Activated T-helper 1 cell treated with anti-CD3 and anti-CD28 coated beads, Interleukin-12 subunit alpha, Interleukin-12 subunit beta, Interleukin-2, Interleukin-4 antibody, amounts not matched to agents 30 ng/mL and 10 ng/mL and 1 ng/mL, durations not matched to agents 14 hours and 24 hours and 36 hours (primary cell): ENCODE data around the gene IGSF21. TPM values are rescaled to one million over a fixed set of nuclear protein-coding genes. Genes with fewer than 3 reads are reported as not detected.

Experiments
- DNase-seq: peaks from one replicate; pipeline ENCODE4 v3.0.0; 2021; ENCODE audit warnings: low spot score
- H3K27ac Mint-ChIP-seq: one replicate; pipeline ENCODE4 v1.8.0; 2021; ENCODE audit warnings: mild to moderate bottlenecking, mixed read lengths
- H3K27me3 Mint-ChIP-seq: one replicate; pipeline ENCODE4 v1.8.0; 2022; ENCODE audit warnings: mild to moderate bottlenecking, moderate library complexity, mixed read lengths; ENCODE audit not compliant: insufficient read depth
- H3K36me3 Mint-ChIP-seq: one replicate; pipeline ENCODE4 v1.8.0; 2021; ENCODE audit warnings: low read depth, mixed read lengths
- H3K4me1 Mint-ChIP-seq: one replicate; pipeline ENCODE4 v1.8.0; 2021; ENCODE audit warnings: low read depth, mixed read lengths
- H3K4me3 Mint-ChIP-seq: one replicate; pipeline ENCODE4 v1.8.0; 2021; ENCODE audit warnings: mild to moderate bottlenecking, moderate library complexity, mixed read lengths
- H3K9me3 Mint-ChIP-seq: one replicate; pipeline ENCODE4 v1.8.0; 2021; ENCODE audit warnings: mixed read lengths
- intact Hi-C: fragments of 100-400 bp; cut with micrococcal nuclease; formaldehyde crosslinking; loops from one replicate; pipeline ENCODE4 v1.15.1; 2024
- total RNA-seq: library from RNA; stranded (reverse); gene quantifications from 2 replicates; pipeline ENCODE4 v1.2.3, GENCODE V29; 2022

Gene IGSF21
- total RNA-seq, 1 donor from 2014 or later: not detected

DNA sequence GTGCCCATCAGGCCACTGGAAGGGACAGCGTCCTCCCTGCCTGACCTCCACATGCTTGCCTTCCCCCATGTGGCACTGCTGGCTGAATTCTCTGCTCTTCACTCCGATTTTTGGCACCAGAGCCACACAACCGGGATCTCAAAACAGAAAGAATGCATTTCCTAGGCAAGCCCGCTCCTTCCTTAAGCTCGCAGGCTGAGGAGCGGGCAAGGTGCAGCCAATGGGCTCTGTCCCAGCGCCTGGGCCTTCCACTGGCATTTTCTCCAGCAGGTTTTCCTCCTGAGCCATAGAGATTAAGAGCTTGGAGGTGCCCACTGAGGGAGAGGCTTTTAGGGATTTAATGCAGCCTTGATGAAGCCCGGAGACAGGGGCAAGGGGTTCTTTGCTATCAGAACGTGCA, 158.0 kb downstream of the IGSF21 start:
- H3K4me3 Mint-ChIP-seq: no peak overlapping the region
- H3K9me3 Mint-ChIP-seq: no peaks in the 10 kb centered on the region
- H3K27me3 Mint-ChIP-seq: no peaks in the 10 kb centered on the region
- no peaks in the 10 kb centered on the region for H3K4me1 Mint-ChIP-seq
- H3K27ac Mint-ChIP-seq: no peak overlapping the region
- H3K36me3 Mint-ChIP-seq: no peaks in the 10 kb centered on the region
- intact Hi-C loops: no loop called here
- DNase-seq: no peak

DNA sequence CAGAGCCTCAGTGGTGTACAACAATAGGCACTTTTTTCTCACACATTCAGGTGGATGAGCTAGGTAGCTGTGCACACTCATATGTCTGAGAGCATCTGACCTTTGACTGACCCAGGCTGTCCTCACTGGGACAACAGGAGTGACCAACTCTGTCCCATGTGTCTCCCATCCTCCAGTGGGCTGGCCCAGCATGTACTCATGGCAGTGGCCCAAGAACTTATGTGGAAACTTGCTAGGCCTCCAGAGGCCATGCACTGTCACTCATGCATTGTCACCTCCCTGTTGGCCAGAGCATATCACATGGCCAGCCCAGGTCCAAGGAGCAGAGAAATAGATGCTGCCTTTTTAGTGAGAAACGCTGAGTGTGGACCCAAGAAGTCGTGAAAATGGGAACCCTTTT, 158.8 kb downstream of the IGSF21 start:
- Mint-ChIP-seq H3K4me3 (no peak overlapping the region), H3K27ac (no peak overlapping the region), H3K27me3 (no peaks in the 10 kb centered on the region), H3K36me3 (no peaks in the 10 kb centered on the region), H3K4me1 (no peaks in the 10 kb centered on the region), H3K9me3 (no peaks in the 10 kb centered on the region)
- intact Hi-C loops: no loop called here
- DNase-seq: no peak

DNA sequence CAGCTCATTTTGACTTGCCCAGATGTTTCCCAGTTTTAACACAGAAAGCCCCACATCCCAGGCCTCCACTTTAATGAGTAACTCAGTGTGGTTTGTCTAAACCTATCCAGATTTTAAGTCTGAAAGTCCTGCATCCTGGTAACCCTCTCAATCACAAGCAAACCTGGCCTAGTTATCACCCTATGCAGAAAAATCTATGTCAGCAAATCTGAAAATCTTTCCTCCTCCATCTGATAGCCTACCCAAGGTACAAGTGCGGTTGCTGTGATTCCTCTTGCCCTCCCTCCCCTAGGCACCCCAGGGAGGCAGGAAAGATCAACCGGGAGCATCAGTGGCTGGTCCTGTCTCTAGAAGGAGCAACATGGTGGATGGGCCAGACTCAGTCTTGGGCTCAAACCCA, 163.7 kb downstream of the IGSF21 start:
- DNase-seq: no peak
- no peak overlapping the region for H3K4me3 Mint-ChIP-seq
- no peaks in the 10 kb centered on the region for H3K27me3 Mint-ChIP-seq
- H3K36me3 Mint-ChIP-seq: no peaks in the 10 kb centered on the region
- no peak overlapping the region for H3K27ac Mint-ChIP-seq
- intact Hi-C loops: no loop called here
- H3K9me3 Mint-ChIP-seq: no peaks in the 10 kb centered on the region
- H3K4me1 Mint-ChIP-seq: no peaks in the 10 kb centered on the region

- DNase-seq: no peak
- Mint-ChIP-seq H3K36me3 (no peaks in the 10 kb centered on the region), H3K9me3 (no peaks in the 10 kb centered on the region), H3K4me1 (no peaks in the 10 kb centered on the region), H3K4me3 (no peak overlapping the region), H3K27me3 (no peaks in the 10 kb centered on the region), H3K27ac (no peak overlapping the region)
- intact Hi-C loops: no loop called here
These were observed 171.3 kb downstream of the IGSF21 start for GRCh38 chr1:18278946-18279345.

DNA sequence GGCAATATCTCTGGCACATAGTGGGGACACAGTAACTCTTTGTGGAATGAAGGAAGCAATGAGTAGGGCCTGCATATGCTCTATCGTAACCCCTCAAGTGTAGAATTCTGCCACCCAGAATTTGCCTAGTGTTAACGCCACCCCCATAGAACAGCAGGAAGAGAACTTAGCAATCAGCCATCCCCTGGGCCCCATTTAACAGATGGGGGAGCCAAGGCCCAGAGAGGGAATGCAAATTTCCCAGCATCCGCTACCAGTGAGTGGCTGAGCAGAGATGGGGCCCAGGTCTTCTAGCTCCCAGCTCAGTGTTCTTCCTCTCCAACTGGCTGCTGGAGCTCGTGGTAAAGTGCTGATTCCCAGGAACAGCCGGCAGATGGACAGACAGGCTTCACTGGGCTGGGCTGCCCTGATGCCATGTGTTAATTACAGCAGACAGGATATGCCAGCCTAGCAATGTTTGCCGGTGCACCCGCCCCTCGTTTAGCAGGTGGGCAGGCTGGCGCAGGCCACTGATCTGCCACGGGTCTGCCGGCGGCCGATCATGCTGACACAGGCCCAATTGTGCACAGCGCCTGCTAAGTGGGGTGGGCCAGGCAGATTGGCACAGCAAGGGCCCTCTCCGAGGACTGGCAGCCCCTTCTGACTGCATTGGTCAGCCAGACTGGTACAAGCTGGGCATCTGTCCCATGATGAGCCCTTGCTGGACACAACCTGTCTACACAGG, 171.9 kb downstream of the IGSF21 start:
- Mint-ChIP-seq H3K4me3 (no peak overlapping the region), H3K36me3 (no peaks in the 10 kb centered on the region), H3K27ac (no peak overlapping the region), H3K27me3 (no peaks in the 10 kb centered on the region), H3K9me3 (no peaks in the 10 kb centered on the region), H3K4me1 (no peaks in the 10 kb centered on the region)
- DNase-seq: no peak
- intact Hi-C loops: no loop called here

DNA sequence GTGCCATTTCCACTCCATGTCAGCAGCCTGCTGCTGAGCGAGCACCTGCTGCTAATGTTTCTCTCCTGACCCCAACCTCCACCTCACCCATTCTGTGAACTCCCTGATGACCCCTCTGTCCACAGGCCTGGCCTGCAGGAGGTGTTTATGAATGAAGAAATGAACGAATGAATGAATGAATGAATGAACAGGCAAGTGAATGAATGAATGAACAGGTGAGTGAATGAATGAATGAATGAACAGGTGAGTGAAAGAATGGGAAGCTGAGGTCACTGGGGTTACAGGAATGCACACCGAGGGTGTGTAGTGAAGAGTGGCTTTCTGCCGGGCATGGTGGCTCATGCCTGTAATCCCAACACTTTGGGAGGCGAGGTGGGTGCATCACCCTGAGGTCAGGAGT, 173.4 kb downstream of the IGSF21 start:
- H3K27ac Mint-ChIP-seq: no peak overlapping the region
- DNase-seq: no peak
- intact Hi-C loops: no loop called here
- no peak overlapping the region for H3K4me3 Mint-ChIP-seq
- H3K36me3 Mint-ChIP-seq: no peaks in the 10 kb centered on the region
- no peaks in the 10 kb centered on the region for H3K27me3 Mint-ChIP-seq
- no peaks in the 10 kb centered on the region for H3K9me3 Mint-ChIP-seq
- H3K4me1 Mint-ChIP-seq: no peaks in the 10 kb centered on the region

DNA sequence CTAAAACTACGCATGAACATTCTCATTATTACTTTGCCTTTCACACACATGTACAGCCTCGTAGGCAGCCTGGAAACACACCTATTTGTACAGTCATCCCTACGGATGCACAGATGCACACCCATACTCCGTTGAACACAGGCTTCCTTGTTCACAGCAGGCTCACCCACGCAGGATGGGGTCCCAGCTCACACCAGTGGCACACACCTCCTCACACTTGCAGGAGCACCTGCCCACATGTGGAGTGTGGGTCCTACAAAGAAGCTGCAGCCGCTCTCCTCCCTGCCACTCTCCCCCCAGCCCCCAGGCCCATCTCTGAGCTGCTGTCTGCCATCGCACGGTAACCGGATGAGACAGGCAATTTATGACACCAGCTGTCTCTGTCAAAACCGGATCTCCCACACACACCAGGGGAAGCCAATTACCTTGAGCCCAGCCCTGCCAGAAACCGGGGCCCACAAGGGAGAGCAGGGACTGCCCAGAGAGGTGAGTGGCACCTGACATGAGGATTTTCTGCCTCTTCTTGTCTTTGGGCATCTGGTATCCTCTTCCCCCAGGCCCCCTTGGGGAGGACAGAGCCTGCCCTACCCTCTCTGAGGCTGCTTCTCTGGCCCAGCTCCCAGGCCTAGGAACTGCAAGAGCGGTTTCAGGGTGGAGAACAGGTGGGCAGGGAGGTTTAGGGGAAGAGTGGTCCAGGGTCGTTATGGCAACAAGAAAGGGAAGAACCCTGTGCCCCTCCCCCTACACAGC, 175.4 kb downstream of the IGSF21 start:
- H3K9me3 Mint-ChIP-seq: no peaks in the 10 kb centered on the region
- DNase-seq: no peak

DNA sequence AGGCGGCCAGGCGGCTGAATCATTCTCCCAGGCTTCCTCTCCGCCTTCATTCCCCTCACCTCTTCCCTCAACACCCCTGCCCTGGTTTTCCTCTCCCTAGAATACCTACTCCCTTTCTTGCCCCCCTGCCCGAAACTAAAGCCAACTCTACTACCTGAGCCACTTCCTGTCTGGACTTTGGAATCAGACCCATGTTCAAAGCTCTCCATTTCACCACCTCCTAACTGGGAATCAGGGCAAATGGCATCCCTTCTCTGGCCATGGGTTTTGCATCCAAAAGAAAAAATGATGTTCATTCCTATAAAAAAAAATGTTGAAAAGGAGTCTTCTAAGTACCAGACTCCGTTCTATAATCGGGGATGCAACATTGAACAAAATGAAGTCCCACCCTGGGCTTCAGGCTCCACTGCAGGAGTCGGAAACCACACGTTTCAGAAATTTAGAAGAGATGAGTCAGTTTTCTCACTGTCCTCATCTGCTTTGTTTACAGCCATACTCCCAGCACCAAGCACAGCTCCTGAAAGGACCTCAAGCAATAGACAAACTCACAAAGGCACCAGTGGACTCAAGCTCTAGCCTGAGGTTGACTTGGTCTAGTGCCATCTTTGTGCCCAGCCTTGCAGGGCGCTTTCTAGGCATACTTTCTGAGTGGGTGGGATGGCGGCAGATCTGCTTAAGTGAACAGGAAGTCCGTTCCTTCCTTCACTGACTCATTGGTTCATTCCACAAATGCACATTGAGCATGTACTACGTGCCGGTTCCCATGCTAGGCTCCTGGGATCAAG, 176.2 kb downstream of the IGSF21 start:
- Mint-ChIP-seq H3K27ac (no peak overlapping the region), H3K4me1 (no peaks in the 10 kb centered on the region), H3K27me3 (no peaks in the 10 kb centered on the region), H3K4me3 (no peak overlapping the region), H3K9me3 (no peaks in the 10 kb centered on the region), H3K36me3 (no peaks in the 10 kb centered on the region)
- intact Hi-C loops: no loop called here
- DNase-seq: no peak

More for the DNA sequence above, 175.4 kb downstream of the IGSF21 start:
- Mint-ChIP-seq H3K27me3 (no peaks in the 10 kb centered on the region), H3K4me3 (no peak overlapping the region), H3K36me3 (no peaks in the 10 kb centered on the region), H3K27ac (no peak overlapping the region), H3K4me1 (no peaks in the 10 kb centered on the region)
- intact Hi-C loops: no loop called here

- H3K4me1 Mint-ChIP-seq: no peaks in the 10 kb centered on the region
- no peak overlapping the region for H3K4me3 Mint-ChIP-seq
- no peak for DNase-seq
- no peaks in the 10 kb centered on the region for H3K36me3 Mint-ChIP-seq
- intact Hi-C loops: no loop called here
- H3K27me3 Mint-ChIP-seq: no peaks in the 10 kb centered on the region
- no peaks in the 10 kb centered on the region for H3K9me3 Mint-ChIP-seq
- H3K27ac Mint-ChIP-seq: no peak overlapping the region
These were observed 177.4 kb downstream of the IGSF21 start for GRCh38 chr1:18284805-18285537.

- no peak overlapping the region for H3K27ac Mint-ChIP-seq
- H3K27me3 Mint-ChIP-seq: peaks cover 2% of the 10 kb centered on the region
- no peak for DNase-seq
- no peaks in the 10 kb centered on the region for H3K4me1 Mint-ChIP-seq
- no peaks in the 10 kb centered on the region for H3K9me3 Mint-ChIP-seq
- intact Hi-C loops: no loop called here
- H3K36me3 Mint-ChIP-seq: no peaks in the 10 kb centered on the region
- no peak overlapping the region for H3K4me3 Mint-ChIP-seq
These were observed 177.9 kb downstream of the IGSF21 start for GRCh38 chr1:18285538-18285924.

DNA sequence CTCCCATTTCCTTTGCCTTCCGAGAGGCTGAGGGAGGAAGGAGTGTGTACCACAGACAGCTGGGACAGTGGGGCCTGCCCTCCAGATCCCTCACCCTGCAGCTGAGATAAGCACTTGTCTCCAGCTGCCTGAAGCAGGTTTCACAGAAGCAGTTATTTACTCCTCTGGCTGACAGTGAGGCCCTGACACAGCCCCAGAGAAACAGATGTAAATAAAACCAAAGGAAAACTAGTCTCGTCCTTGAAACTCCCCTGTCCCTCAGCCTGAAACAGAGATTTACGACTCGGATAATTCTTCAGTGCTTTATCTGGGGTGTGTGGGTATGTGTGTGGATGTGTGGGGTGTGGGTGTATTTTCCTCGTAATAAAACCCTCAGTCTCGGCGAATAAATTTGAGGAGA, 181.1 kb downstream of the IGSF21 start:
- H3K4me3 Mint-ChIP-seq: no peak overlapping the region
- H3K27me3 Mint-ChIP-seq: peaks cover 3% of the 10 kb centered on the region
- intact Hi-C loops: no loop called here
- no peaks in the 10 kb centered on the region for H3K36me3 Mint-ChIP-seq
- no peak for DNase-seq
- no peak overlapping the region for H3K27ac Mint-ChIP-seq
- no peaks in the 10 kb centered on the region for H3K9me3 Mint-ChIP-seq
- no peaks in the 10 kb centered on the region for H3K4me1 Mint-ChIP-seq

- H3K27ac Mint-ChIP-seq: no peak overlapping the region
- H3K27me3 Mint-ChIP-seq: peaks cover 5% of the 10 kb centered on the region
- no peak for DNase-seq
- H3K36me3 Mint-ChIP-seq: no peaks in the 10 kb centered on the region
- intact Hi-C loops: no loop called here
- no peaks in the 10 kb centered on the region for H3K4me1 Mint-ChIP-seq
- no peak overlapping the region for H3K4me3 Mint-ChIP-seq
- no peaks in the 10 kb centered on the region for H3K9me3 Mint-ChIP-seq
These were observed 182.0 kb downstream of the IGSF21 start for GRCh38 chr1:18289597-18289996.
